NCI-H2107 (cell line): Measurements from ENCODE around the gene RIMS3.

ENCODE experiments used
- DNase-seq: peaks from one replicate; lab custom pipeline; 2025; lab: John Stamatoyannopoulos, UW

Gene RIMS3

DNA sequence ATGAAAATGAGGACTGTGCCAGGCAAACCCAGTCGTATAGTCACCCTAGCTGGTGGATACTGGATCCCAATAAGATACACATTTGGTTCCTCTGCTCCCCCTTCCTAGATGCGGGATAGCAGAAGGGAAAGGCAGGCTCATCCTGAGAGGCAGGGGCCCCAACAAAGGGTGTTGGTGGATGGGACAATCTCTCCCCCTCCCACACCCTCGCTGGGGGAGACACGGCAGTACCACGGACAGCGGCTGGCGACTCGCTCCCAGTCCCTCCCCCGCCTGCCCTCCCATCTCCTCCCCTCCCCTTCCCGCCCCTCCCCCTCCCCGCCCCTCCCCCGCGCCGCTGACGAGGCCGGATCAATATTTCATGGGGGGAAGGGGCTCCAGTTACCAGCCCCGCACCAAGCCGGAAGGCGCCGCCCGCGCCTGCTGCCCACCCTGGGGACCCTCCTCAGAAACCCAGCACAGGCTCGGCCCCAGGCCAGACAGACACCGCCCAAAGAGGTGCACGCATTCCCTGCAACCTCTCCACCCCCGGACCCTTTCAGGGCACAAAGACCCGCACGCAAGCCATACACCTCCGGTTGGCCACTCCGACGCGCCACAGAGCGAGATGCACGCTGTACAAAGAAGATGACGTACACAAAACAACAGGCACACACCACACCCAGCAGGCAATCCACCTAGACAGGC lies 11.5 kb downstream of the RIMS3 start:
- no peak for DNase-seq

DNA sequence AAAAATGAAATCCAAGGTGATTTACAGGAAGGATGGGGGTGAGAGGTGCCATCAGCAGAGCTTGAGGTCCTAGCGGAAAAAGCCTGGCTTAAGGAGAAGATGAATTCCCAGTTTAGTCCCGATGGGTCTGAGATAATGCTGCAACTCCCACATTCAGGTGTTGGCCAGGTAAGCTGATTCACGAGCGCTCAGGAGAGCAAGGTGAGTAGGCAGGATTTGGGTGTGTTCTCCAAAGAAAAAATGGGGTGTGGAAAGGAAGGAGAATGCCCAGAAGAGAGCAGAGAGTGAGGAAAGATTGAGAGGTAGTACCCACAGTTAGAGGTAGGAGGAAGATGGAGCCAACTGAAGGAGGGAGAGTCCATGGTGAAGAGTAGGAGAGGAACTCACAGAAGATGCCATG lies 12.5 kb downstream of the RIMS3 start:
- no peak for DNase-seq

DNA sequence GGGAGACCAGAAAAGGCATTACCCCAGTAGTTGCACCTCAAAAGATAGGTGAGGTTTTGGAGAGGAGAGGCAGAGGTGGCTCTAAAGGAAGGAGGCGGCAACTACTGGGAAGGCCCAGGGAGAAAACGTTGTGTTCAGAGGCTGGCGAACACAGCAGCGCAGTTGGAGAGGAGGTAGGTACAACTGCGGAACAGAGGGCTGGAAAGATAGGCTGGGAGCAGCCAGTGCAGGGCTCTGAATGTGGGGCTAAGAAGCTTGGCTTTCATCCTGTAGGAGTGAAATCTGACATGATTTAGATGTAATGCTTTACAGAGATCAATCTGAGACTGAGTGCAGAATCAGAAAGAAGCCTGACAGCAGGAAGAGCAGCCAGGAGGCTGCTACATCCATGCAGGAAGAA lies 13.0 kb downstream of the RIMS3 start:
- no peak for DNase-seq

DNA sequence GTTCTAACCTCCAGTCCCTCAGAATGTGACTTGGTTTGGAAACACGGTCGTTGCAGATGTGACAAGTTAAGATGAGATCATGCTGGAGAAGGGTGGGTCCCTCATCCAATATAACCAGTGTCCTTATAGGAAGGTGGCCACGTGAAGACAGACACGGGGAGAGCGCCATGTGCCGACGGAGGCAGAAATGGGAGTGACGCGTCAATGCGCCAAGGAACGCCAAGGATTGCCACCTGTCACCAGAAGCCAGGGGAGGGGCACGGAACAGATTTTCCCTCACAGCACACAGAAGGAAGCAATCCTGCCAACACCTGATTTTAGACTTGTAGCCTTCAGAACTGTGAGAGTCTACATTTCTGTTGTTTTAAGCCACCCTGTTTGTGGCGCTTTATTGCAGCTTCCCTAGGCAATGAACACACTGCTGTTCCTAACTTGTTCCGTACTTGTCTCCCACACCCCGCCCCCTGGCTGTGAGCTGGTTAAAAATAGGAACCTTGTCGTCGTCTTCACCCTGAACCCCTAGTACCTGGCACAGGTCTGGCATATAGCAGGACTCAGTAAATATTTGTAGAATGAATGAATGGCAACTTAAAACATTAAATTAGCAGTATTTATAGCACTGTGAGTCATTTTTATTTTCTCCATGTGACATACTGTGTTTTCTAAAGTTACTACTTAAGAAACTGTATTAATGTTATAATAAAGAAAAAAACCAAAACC lies 14.2 kb downstream of the RIMS3 start:
- DNase-seq = no peak

DNA sequence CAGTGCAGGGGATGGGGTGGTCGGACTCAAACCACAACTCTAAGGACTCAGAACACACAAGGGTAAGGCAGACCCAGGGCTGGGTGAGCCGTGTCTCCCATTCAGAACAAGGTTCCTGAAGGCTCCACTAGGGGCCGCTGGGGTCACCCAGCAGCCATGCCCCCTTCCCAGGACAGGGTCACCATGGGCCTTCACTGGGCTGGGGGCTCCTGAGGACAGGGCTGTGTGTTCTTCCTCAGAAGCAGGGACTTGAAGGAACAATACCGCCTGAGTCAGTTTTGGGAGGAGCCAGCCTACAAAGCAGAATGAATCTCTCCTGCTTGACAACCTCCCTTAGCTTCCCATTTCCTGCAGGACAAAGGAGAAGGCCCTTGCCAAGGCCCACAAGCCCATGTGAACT lies 15.4 kb downstream of the RIMS3 start:
- no peak for DNase-seq

DNA sequence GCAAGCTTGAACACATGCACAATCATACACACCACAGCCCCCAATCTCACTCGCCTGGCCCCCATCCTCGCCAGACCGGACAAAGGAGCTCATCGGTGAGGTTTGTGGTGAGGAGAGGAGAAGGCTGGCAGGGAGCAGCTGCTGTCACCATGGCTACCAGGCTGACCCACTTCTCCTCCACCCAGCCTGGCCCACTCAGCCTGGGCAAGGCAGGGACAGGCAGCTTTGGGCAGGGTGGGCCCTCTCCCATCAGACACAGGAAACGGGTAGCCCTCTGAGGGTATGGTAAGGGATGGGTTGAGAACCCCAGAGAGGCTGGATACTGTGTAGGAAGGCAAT lies 15.9 kb downstream of the RIMS3 start:
- DNase-seq = no peak

DNA sequence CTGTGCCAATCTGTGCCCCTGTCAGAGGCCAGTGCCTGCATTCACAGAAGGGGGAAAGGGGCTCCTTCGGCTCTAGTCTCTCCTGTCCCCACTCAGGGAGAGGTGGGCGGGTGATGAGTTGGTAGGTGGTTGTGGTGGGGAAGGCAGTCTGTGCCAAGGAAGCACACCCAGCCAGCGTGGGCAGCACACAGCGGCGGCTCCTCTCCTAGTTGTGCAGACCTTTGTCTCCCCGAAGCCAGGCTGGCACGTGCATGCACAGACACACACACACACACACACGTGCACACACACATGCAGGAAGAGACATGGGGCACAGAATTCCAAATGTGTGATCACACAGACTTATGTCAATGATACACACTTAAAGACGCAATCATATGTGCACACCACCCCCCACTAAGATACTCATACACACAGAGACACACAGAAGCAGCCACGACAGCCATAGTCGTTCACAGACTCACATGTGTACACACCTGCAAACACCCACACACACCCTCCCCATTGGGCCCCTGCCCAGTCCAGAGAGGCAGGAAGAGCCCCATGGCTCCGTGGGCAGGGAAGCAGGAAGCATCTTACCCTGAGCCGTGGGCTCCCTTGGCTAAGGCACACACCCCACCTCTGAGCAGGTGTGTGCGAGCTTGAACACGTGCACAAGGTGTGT lies 16.4 kb downstream of the RIMS3 start:
- DNase-seq = no peak

DNA sequence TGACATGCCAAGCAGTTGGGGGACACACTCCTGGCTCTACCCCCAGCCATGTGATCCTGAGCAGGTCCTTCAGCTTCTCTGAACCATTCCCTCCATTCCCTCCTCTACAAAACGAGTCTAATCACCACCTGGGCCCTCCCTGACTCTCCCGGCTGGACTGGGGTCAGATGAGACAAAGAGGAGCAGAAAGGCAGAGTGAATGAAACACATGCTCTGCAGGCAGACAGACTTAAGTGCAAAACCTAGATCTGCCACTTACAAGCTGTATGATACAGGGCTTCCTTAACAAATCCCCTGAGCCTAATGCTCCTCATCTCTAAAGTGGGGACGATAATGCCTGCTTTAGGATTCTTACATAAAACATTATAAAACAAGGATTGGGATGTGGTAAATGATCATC lies 17.3 kb downstream of the RIMS3 start:
- no peak for DNase-seq

DNA sequence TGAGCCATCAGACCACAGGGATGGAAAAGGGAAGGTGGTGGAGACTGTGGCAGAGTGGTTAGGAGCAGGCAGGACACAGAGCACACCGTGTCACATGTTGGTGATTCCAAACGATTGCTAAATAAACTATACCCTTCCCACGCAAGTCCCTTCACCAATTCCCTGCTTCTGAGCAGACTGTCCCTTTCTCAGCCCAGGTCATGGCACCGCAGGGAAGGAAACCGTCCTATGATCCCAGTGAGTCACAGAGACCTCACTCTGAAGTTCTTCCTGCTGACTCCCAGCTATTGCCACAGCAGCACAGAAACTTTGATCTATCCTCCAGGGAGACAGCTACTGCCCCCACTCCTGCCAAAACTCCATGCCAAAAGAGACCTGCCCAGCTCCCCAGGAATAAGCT lies 19.2 kb downstream of the RIMS3 start:
- no peak for DNase-seq

DNA sequence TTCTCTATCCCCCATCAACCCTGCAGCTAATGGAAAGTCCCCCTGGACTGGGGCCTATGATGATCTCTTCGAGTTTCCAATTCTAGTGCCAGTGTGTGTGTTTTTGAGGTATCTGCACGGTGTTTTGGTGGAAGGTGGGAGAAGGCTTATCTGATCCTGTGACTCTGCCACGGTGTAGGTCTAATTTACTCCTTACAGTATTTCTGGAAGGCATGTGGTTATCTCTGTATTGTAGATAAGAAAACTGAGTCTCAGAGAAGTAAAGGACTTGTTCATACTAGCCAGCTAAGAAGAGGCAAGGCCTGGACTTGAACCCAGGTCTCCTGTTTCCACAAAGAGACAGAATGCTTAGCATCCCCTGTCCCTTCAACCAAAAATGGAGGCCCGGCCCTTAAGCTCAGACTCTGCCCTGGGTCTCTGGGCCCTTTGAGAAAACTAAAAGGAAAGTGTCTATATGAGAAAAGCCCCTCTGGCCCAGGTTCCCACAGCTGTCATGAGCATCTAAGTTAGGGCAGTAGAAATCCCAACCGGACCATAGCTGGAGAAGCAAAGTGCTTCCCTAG lies 20.3 kb downstream of the RIMS3 start:
- DNase-seq = no peak

DNA sequence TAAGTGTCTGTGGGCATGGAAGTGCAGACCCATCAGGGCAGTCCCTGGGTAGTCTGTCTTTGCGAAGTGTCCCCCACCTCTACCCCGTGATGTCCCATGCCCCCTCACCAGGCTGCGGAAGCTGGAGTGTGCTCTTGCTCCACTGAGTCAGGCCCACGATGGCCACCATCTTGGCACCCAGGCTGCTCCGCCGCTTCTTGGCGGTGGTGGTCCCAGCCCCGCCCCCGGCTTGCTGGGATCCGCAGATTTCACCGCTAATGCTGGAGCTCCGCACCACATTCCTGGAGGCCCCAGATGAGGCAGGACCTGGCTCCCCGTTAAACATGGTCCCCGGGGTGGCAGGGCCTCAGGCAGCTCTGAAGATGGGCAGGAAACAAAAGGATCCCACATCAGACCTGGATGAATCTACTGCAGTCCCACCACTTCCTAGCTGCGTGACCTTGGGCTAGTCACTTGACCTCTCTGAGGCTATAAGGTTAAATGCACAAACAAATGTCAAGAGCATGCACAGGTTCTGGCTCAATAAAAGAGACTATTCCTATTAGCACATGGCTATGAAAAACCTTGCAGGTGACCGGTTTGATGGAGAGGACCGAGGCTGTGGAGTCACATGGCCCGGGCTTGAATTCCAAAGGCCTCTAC lies 23.8 kb downstream of the RIMS3 start:
- no peak for DNase-seq

DNA sequence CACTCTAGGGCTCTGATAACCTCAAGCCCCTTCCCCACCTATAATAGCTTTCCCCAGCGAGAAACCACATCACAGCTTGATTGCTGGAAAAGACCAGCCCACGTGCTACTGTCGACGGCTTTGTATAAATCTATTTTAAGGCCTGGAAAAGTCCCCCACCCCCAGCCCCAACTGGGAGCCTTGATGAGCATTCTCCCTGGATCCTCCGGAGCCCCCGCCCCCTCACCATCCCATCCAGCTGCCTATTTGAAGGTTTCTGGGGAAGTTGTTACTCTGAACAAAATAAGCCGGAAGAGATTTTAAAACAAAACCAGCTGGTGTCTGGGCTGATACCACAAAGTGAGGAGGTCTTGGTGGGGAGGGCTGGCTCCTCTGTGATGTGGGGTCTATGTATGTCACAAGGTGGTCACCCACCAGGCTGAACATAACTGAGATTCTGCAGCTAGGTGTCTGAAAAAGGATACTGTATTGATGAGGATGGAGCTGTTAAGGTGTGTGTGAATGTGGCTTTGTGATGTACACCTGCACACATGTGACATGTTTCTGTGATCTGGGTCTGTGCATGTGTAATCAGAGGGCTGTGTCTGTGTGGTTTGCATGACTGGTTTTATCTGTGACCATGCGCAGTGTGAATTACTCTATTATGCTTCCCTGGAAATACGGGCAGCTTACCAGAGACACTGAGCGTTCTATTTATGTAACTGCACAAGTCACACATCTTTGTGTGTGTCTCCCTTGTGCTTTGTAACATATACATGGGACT lies 25.0 kb downstream of the RIMS3 start:
- no peak for DNase-seq

DNA sequence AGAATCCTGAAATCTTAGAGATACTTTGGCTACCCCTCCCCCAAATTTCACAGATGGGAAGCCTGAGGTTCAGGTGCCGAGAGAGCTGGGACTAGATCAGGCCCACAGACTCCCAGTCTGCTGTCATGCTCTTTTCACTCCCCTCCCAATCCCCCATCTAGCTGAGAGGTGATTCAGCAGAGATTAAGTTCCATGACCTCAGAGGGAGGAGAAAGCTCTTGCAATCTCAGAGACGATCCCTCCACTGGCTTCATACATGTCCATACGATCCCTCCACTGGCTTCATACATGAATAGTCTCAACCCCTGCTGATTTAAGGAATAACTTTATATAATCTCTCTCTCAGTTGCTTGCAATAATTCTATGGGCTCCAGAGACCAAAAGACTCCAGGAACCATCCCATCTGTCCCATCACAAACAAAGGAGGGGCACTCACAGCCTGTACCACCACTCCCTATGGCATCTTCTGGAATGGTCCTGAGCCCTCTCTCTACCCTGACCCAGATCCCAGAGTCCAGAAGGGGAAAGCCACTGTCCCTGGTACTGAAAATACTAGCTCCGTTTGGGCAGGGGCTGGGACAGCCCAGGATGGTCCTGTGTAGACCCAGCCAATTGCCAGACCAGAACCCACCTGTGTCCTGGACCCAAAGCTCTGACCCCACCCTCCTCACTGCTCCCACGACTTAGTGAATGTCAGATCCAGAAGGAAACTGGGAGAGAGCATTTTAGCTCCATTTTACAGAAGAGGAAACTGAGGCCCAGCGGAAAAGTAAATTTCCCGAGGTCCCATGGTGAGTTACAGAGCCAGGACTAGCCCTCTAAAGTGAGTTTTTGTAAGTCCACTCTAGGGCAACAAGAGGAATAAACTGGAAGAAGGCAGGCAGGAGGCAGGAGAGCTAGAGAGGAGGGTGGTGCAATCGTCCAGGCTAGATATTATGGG lies 27.1 kb downstream of the RIMS3 start:
- DNase-seq = no peak

DNA sequence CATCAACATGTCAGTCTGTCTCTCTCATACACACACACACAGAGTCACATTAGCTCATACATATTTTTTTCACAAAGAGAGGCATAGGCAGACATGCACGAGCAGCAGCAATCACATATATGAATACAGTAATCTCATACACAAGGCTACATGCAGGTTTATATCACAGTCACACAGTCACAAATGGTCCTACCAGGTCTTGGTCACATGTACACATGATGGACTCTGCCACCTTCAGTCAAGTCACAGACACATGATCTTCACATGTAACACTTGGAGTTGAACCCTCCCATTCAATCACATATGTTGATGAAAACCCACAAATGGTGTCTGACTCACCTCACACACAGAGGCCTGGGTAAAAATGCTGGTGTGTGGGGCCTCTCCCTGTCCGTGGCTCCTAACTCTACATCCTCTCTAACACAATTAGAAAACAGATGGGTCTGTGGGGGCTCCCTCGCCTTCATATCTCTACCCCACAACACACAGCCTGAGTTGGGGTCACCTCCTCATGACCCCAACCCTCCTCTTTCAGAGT lies 27.9 kb downstream of the RIMS3 start:
- DNase-seq = no peak

DNA sequence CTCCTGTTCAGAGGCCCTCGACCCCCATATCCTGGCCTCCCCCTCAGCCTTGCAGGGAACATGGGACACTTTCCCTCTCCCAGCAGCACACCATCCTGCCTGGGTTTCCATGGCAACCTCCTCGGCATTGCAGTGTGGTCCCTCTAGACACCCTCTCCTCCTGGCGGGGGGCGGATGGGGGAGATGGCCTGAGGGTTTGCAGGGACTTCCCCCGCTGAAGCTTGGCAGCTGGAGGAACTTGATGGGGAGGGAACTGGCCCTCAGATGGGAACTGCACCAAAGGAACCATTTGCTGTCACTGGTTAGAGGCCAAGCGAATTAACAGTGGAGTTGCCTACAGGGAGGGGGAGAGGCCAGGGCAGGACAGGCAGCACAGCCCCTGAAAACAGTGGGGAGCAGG lies 28.7 kb downstream of the RIMS3 start:
- DNase-seq = no peak

DNA sequence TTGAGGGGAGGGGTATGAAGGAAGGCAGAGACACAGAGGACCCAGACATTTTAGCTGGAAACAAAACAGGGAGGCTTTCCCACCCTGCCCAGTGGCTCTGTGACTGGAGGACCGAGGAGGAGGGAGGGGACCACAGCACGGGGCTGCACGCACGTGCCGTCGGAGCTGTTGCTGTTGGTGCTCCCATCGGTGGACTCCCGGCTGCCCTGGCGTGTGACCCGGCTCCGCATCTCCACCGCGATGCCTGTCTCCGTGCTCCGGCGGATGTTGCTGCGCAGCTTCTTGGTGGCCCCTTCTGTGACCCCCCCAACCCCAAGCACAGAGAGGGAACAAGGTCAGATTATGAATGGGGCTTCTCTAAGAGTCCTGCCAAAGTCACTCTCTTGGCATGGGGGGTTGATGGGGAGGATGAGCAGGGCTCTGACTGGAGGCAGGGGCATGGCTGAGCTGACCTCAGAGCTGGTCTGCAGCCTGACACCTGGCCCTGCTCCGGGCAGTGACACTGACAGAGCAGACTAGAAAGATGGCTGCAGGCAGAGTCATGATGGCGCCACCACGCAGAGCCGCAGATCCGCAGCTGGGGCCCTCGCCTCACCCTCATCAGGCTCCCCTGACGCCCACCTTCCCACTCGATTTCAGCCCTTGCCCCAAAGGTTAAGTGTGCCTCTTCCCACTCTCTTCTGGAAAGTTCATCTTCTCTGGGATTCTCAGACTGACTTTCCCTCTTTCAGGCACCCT lies 29.6 kb downstream of the RIMS3 start:
- DNase-seq = no peak

DNA sequence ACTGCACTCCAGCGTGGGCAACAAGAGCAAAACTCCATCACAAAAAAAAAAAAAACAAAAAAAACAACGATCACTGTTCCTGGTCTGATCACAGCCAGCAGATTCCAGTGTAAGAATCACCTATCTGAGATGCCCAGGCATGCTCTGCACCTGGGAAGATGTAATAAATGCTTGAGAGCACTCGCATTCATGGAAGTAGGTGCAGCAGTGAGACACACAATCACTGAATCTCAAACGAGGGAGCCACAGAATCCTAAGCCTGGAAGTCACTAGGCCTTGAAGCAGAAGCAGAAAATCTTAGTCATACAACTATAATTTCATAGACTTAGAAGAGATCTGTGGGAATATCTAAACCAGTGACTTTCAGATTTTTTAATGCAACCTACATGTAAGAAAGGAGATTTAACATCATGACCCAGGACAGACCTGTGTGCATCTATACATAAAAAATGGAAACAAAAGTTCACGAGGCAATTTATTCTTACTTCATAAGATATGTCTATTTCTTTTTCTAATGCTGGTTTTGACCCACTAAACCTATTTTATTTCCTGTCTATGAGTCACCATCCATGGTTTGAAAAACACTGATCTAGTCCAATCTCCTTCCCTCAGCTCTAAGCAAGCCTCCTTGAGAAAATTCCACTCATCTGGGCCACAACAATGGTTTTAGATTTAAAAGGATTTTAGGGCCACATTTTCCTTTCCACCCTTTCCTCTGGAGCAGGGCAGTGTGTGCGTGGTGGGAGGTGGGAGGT lies 30.4 kb downstream of the RIMS3 start:
- no peak for DNase-seq

DNA sequence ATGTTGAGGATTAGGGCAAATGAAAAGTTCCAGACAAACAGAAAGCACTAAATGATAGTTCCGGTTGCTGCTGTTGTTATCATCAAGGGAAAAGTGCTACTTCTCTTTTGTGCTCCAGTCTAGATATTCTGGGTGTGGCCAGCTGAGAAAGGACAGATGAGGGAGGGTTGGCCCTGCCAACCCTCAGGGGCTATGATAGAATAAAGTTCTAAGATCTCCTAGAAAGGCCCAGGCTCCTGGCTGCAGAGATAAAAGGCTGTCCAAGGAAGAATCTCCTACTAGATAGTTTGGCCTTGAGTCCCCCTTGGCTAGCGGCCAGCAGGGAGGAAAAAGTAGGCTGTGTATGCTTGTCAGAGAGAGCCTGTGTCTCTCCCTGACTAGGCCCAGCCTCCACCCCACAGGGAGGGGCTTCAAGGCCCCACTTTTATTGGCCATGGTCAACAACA lies 31.5 kb downstream of the RIMS3 start:
- DNase-seq = no peak

DNA sequence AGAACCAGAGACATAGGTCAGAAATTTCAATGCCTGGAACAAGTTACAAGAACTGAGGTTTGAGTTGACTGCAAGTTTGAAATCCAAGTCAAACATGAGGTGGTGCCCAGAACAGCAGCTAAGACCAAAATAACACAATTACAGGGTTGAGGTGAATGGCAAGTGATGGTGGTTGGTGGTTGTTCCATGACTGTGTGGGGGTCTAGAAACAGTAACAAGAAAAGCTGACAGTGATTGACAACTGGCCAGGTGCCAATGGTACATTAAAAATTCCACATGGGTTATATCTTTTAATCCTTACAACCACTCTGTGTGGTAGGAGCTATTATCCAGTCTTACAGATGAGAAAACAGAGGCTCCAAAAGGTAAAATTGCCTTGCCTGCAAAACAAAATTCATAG lies 32.0 kb downstream of the RIMS3 start:
- no peak for DNase-seq
